ENCODE data around the gene CLIC1. TPM values are rescaled to one million over a fixed set of nuclear protein-coding genes. Genes with fewer than 3 reads are reported as not detected.
A peak's percentile ranks its signal among the peaks of the same experiment; 100 is the strongest.

CLIC1 gene
- total RNA-seq, 1 donor from 2014 or later: 131 TPM

GRCh38 chr6:31737991-31738979 is 2.0 kb upstream of the CLIC1 start:
- DNase-seq: peak; percentile 67

- no peak for DNase-seq
Observed at GRCh38 chr6:31737315-31737990, 1.1 kb upstream of the CLIC1 start.

GRCh38 chr6:31736768-31737314 is 511 bp upstream of the CLIC1 start:
- no peak for DNase-seq

GRCh38 chr6:31734821-31735406 is 1.4 kb downstream of the CLIC1 start:
- DNase-seq: peak; percentile 69

GRCh38 chr6:31734247-31734820 is 2.0 kb downstream of the CLIC1 start:
- DNase-seq: no peak

GRCh38 chr6:31733734-31734133 is 2.6 kb downstream of the CLIC1 start:
- DNase-seq: no peak

GRCh38 chr6:31732029-31732428 is 4.3 kb downstream of the CLIC1 start:
- DNase-seq: no peak

GRCh38 chr6:31730631-31731086 is 5.7 kb downstream of the CLIC1 start:
- no peak for DNase-seq

- peak; percentile 98 for DNase-seq
Observed at GRCh38 chr6:31729979-31730630, 6.2 kb downstream of the CLIC1 start.

- peak; percentile 97 for DNase-seq
Observed at GRCh38 chr6:31729515-31729978, 6.8 kb downstream of the CLIC1 start.

GRCh38 chr6:31728767-31729514 is 7.4 kb downstream of the CLIC1 start, which contains the start of gene DDAH2:
DDAH2 (minus strand) TSS chr6:31729299; CDS start chr6:31729161, 138 bp downstream.
- no peak for DNase-seq

- no peak for DNase-seq
Observed at GRCh38 chr6:31727717-31728671, 8.3 kb downstream of the CLIC1 start.

- DNase-seq: no peak
Observed at GRCh38 chr6:31727034-31727716, 9.2 kb downstream of the CLIC1 start.

GRCh38 chr6:31725502-31726350 is 10.6 kb downstream of the CLIC1 start:
- DNase-seq: no peak

GRCh38 chr6:31723980-31724691 is 12.2 kb downstream of the CLIC1 start:
- DNase-seq: no peak

GRCh38 chr6:31723245-31723979 is 12.9 kb downstream of the CLIC1 start, which contains the start of gene MPIG6B:
MPIG6B (plus strand) TSS chr6:31723373; CDS start chr6:31723384, 11 bp downstream.
- DNase-seq: no peak

Data from tongue (tissue), 2 donors.